Limb (tissue), 2 donors: ENCODE results near the gene DHRS3.

ENCODE experiments used
- DNase-seq, 2 donors: peaks; one replicate each; pipeline ENCODE4 v3.0.0-alpha.2; 2016; ENCODE audit errors: extremely low spot score in 2 of 2

Gene DHRS3

DNA sequence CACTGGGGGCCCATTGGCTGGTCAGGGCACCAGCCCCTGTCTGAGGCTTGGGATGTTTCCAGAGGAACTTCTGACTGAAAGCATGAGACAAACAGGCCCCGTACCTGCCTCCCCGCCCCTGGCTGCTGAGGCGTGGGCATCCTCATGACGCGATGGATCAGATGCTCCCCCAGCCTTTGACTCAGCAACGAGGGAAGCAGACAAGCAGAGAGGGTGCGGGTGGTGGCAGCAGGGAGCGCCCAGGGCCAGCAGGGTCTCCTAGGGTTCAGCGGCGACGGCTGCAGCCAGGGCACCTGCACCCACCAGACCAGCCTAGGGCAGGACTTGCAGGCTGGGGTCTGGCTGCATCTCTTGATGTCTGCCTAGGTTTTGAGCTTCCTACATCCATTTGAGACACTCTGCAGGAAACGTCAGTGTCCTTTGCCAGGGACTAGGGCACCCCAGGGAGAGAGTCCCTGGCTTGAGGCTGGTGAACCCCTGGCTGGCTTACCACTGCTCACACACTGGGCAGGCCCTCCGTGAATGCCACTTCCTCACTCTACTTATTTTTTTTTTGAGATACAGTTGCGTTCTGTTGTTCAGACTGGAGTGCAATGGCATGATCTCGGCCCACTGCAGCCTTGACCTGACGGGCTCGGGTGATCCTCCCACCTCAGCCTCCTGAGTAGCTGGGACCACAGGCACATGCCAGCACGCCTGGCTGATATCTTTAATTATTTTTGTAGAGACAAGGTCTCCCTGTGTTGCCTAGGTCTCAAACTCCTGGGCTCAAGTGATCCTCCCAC lies 63.3 kb downstream of the DHRS3 start:
- no peak for DNase-seq

- DNase-seq: no peak
Measured at GRCh38 chr1:12553963-12554362, 64.0 kb downstream of the DHRS3 start.

DNA sequence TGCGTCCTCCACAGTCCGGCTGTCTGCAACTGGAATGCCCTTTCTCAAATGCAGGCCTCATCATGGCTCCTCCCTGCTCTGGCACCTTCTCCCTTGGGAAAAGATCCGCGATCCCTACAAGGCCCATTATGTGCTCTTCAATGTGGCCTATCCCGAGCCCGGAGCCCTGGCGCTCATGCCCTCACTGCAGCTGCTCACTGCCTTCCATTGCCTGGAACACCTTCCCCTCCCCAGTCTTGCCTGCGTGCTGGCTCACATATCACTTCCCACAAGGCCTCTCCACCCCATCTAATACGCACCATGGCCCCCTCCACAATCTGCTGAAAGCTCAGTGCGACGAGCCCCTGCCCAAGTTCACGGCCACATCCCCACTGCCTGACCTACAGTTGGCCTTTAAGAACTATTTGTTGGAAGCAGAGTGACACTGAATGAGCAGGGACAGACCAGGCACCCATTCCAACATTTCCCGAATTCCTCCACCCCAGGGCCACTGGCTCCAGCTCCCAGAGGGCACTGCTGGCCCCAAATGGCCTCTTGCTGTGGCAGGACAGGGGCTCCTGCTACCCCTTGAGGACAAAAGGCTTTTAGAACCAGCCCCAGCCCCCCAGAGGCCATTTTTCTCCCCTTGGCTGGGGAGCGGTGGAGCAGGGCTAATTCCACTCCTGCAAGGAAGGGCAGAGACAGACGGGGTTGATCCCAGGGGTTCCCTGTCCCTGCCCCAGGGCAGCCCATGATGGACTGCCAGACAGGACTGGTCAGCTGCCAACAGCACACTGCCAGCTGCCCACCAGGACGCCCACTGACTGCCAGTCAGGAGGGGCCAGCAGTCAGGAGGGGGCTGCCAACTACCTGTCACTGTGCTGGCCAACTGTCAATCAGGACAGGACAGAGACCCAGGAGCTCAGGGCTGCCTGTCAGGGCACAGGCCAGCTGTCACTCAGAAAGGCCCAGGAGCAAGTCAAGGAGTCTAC lies 64.8 kb downstream of the DHRS3 start:
- DNase-seq: no peak

DNA sequence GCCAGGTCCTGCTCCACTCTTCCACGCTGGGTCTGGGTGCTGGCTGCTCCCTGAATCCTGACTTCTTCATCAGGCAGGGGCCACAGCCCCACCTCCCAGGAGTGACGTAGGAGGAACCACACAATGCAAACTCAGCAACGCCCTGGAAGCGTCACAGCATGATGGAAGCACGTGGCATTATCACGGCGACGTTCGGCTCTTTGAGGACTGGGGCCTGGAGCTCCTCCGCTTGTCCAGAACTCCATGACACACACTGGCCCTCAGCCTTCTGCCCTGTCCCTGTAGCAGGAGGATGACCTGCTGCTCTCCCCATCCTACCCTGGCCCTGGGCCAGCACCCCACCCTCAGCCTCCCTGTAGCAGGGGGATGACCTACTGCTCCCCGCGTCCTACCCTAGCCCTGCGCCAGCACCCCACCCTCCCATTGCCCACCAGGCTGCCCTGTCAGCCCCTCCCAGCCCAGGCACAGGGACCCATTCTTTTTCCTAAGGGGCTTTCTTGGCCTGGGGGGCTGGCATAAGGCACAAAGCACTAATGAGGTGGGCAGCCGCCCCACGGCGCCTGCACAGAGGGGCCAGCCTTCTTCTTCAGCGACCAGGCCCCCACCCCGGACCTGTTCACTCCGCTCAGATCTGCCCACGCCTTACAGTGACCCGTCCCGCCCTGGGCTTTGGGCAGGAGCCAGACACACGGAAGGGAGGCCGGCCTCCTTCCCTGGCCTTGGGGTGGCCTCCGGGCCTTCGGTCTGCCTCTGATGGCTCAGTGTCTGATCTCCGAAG lies 65.7 kb downstream of the DHRS3 start:
- DNase-seq: no peak

DNA sequence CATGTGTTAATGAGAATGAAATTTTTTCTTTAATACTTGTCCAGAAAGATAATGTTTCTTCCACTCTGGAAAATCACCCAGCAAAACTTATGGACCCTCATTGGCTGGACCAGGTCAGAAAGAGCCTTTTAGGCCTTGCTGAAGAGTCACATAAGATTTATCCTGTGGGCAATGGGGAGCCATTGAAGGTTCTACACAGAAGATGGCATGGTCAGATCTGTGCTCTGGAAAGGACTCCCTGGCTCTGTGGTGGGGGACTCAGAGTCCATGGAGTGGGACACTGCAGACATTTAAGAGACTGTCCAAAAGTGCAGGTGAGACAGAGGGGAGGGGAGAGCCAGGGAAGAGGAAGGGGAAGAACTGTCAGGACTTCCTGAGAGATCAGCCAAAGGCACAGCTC lies 66.4 kb downstream of the DHRS3 start:
- DNase-seq: no peak

DNA sequence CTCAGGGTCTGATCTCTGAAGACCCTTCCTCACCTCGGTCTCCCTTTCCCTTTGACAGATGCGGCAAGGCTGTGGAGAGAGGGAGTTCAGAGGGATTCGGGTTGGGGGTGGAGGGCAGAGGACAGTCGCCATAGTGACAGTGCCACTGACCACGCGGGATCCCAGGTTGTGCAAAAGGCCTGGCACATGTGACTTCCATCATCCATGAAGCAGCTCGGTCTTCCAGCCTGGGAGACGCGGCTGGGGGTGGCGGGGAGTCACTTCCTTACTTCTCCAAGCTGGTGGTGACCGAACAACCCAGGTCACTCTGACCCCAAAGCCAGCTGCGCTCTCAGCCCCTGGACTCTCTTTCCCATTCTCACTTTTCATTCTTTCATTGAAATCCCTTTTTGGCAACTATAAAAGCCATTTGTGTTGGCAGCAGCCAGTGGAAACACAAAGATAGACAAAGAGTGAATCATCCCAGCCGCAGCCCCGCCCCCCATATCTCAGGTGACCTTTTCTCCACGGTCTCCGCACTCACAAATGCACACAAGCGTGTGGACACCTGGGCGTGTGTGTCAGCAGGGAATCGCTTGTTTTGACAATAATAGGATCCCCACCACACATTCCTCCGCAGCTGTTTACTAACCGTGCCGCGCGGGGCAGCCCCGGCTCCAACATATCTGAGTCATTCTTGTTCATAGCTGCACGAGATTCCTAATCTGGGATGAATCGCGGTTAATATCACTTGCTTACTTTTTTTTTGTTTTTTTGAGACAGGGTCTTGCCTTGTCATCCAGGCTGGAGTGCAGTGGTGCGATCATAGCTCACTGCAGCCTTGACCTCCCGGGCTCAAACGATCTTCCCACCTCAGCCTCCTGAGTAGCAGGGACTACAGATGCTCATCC lies 68.3 kb downstream of the DHRS3 start:
- DNase-seq: peak; percentile 53 to 58

DNA sequence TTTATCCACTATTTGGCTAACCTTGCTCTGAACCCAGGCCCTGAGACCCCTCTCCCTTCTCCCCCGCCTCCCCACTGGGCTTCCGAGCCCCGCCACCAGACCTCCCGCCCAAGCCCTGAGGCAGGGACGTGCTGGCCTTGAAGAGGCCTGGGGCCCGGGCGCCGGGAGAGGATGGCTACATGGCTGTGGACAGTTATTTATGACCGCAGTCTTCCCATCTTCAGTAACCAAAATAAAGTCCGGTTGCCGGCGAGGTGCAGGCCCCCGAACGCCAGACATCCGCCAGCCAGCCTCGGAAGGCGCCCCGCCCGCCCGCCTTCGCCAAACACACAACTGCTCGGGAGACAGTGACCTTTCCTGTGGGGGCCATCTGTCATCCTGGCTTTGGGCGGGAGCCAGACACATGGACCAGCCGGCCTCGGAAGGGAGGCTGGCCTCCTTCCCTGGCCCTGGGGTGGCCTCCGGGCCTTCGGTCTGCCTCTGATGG lies 69.0 kb downstream of the DHRS3 start:
- peak in 1 of 2 donors; percentile 68 for DNase-seq

GRCh38 chr1:12548279-12548972 lies 69.6 kb downstream of the DHRS3 start:
- no peak for DNase-seq

GRCh38 chr1:12547586-12548225 lies 70.3 kb downstream of the DHRS3 start:
- no peak for DNase-seq

DNA sequence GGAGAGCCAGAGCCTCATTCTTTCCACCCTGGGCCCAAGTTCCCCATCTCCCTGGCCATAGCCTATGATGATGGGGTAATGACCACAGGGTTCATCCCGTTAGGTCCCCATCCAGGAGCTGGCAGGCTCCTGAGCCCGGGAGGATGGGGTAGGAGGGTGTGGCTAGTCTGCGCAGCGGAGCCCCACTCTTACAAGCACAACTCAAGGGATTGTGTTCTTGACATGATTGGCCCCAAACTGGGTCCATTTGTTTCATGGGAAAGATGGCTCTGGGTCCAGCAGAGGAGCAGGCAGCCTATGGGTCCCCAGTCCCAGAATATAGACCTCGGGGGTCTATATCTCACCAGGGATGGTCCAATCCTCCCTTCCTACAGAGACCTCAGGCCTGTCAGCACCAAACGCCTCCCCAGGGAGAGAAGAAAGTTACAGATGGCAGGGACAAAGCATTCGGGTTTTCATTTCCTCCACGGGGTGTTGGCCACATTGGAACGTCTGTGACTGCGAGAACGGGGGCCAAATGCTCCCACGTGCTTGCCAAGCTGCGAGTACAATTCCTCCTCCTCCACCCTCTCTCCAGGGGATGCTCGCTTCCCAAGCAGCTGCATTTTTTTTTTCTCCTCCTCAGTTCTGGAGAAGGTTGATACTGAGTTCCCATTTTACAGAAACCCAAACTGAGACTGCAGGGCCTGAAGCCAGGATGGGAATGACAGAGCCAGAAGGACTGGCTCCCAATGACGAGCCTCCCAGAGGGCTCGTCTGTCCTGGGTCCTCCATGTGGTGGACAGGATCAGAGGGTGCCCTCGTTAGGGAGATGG lies 71.0 kb downstream of the DHRS3 start:
- DNase-seq: no peak

DNA sequence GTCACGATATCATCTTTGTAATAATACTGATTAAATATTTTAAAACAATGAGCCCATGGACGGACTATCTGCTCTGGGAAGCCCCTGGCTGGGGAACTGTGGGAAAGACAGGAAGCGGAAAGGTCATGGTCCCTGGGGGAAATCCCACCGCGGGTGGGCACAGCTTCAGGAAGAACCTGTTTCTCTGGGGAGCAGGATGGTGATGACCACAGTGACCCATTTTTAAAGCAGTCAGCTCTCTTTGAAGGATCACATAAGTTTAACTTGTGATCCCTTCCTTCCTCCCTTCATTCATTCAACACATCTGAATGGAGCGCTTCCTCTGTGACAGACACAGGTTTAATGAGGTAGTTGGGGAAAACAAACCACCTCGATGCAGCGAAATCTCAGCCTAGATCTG lies 73.0 kb downstream of the DHRS3 start:
- DNase-seq: no peak

- DNase-seq: no peak
Measured at GRCh38 chr1:12544357-12544756, 73.7 kb downstream of the DHRS3 start.

GRCh38 chr1:12543740-12544154 lies 74.3 kb downstream of the DHRS3 start:
- no peak for DNase-seq

DNA sequence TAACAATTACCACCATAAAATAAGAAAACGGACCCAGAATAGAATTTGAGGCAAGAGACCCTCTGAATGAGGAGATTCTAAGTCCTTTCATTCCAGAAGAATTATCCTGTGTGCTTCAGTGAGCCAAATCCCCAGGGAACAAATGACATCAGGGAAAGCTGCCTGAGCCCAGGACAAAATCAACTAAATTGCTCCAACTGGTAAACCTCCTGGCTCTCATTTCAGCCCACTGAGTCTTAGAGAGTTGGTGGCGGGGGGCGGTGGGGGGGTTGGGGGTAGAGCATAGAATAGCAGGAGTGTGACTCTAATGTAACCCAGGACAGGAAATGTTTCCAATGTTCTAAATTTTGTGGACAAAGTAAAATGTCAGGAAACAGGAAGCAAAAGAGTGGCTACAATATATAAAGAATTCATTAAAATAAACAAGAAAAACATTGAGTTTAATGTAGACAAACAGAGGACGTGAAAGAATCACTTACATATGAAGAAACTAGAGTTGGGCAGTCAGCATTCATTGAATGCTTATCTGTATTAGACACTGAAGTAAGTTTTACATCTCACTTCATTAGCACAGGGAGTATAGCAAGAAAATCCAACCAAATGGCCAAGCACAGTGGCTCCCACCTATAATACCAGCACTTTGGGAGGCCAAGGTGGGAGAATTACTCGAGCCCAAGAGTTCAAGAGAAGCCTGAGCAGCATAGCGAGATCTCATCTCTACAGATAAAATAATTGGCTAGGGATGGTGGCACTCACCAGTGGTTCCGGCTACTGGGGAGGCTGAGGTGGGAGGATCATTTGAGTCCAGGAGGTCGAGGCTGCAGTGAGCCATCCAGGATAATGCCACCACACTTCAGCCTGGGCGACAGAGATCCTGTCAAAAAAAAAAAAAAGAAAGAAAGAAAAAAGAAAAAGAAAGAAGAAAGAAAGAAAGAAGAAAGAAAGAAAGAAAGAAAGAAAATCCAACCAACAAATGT lies 75.1 kb downstream of the DHRS3 start:
- no peak for DNase-seq

DNA sequence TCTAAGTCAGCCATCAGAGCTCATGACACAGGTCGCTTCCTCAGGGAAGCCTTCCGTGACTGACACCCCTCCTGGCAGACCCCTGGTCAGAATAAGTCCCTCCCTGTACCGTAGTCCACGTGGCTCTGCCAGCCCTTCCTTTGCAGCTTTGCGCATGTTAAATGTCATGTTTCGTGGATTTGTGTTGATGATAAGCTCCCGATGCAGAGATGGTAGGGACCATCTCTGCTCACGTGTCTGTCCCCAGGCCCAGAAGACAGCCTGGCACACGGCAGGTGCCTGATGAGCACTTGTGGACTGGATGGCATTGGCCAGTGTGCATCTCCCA lies 75.9 kb downstream of the DHRS3 start:
- DNase-seq: no peak

DNA sequence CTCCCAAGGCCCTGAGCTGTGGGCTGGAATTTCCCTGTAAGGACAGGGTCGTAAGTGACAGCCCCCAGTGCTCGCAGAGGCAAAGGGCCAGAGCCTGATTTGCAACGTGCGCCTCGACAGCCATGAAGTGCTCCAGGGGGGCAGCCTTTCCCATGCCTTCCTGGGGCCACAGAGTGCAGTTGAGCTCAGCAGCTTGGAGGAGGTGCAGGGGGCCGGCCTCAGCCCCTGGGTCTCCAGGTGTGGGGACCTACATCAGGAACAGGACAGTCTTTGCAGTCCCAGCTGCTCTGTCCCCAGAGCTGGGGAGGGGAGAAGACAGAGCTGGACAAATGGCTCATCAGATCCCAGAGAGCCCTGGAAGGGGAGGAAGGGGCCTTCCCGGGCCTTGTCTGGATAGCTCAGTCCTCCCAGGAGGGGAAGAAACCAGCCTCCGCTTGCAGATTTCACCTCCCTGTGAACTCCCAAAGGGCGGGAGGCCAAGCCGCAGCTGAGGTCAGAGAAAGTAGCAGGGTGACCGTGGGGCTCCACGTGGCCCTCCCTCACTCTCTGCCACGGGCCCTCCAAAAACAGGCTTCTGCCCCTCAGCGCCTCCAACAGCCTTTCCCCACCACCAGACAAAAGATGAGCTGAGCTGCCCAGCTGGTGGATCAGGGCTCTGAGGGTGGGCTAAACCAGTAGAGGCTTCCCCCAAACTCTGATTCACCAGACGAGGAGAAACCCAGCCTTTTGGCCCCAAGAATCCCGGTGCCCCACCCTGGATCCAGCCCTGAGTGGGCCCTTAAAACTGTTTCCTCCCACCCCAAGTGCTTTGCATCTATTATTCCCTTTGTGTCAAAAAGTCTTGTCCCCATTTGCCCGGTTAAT lies 76.5 kb downstream of the DHRS3 start:
- DNase-seq: no peak
